HepG2 (cell line): ENCODE measurements around the gene GLG1. TPM values are rescaled to one million over a fixed set of nuclear protein-coding genes. Genes with fewer than 3 reads are reported as not detected.
A peak's percentile ranks its signal among the peaks of the same experiment; 100 is the strongest.
"Not testable (repeated sequence)": the region's sequence is repeated elsewhere in the genome, so short reads cannot be mapped to it uniquely, and the experiment has no call there.

ENCODE experiments used
- ATAC-seq: fragments of 200-7000 bp; cut with Tn5 transposase; 3 replicates; pipeline ENCODE4 v1.9.1; 2020; ENCODE audit warnings: mild to moderate bottlenecking, moderate library complexity
- BruUV-seq: library from RNA; stranded (reverse); fragments of 400-500 nt; replicated peaks from 2 replicates; lab custom pipeline; 2021; lab: Mats Ljungman, UMichigan
- CTCF ChIA-PET: fragments of 300-600 bp; formaldehyde crosslinking; extraction: SDS; loops from one replicate; lab custom pipeline; 2021; ENCODE audit warnings: low total read pairs, inconsistent platforms, low intra/inter-chr PET ratio; lab: Yijun Ruan, JAX
- POLR2A ChIA-PET: fragments of 350-600 bp; sonication (Branson Sonifier 250); formaldehyde crosslinking; loops from one replicate; lab custom pipeline; 2020; ENCODE audit warnings: antibody characterized with exemption, inconsistent platforms; lab: Yijun Ruan, JAX
- DNase-seq: peaks from one replicate; pipeline ENCODE4 v3.0.0-alpha.2; 2015; ENCODE audit warnings: low spot score
- FAIRE-seq: peaks from 3 replicates; lab custom pipeline; 2011; peaks lifted over from hg19 to GRCh38; lab: Jason Lieb, UNC
- H2AFZ ChIP-seq: one replicate; pipeline ENCODE4 v1.6.1; 2011; ENCODE audit warnings: low read length, inconsistent platforms
- H3K27ac ChIP-seq: fragments of 300-600 bp; 3 replicates; pipeline ENCODE4 v1.8.0; 2011; ENCODE audit warnings: mixed run types, mild to moderate bottlenecking, mixed read lengths, low read length, inconsistent platforms; ENCODE audit not compliant: insufficient read depth; ENCODE audit errors: extremely low read length
- H3K27me3 ChIP-seq, 2 experiments: fragments of 200-600 bp in 1 of 2; 2 replicates in 1 of 2; 3 replicates in 1 of 2; pipeline versions ENCODE4 v1.6.0 to v1.8.0; 2011; ENCODE audit warnings: low read length in 2 of 2, mild to moderate bottlenecking in 2 of 2, moderate library complexity in 2 of 2, inconsistent platforms in 1 of 2; ENCODE audit not compliant: insufficient read depth in 2 of 2, control insufficient read depth in 1 of 2
- H3K36me3 ChIP-seq, 2 experiments: fragments of 200-600 bp in 1 of 2; replicated peaks in 1 of 2; 2 replicates in 1 of 2; 3 replicates in 1 of 2; pipeline versions ENCODE4 v1.5.1 to v1.8.0; 2011; ENCODE audit warnings: low read length in 2 of 2, inconsistent platforms in 1 of 2; ENCODE audit not compliant: insufficient read depth in 2 of 2, control insufficient read depth in 1 of 2
- H3K4me1 ChIP-seq: 2 replicates; pipeline ENCODE4 v1.5.1; 2012; ENCODE audit warnings: low read length, inconsistent platforms; ENCODE audit not compliant: insufficient read depth
- H3K4me2 ChIP-seq: 2 replicates; pipeline ENCODE4 v1.6.0; 2011; ENCODE audit warnings: low read depth, low read length, inconsistent platforms
- H3K4me3 ChIP-seq, 3 experiments: fragments of 200-600 bp in 1 of 3; sonication (generic), shearing (Covaris generic) in 1 of 3; replicated peaks in 1 of 3; 2 replicates each; pipeline ENCODE4 v1.5.1; 2011 to 2016; ENCODE audit warnings: low read length in 3 of 3, inconsistent platforms in 2 of 3, low read depth in 2 of 3, mild to moderate bottlenecking in 2 of 3, control low read depth in 1 of 3, mixed read lengths in 1 of 3; ENCODE audit not compliant: insufficient read depth in 1 of 3
- H3K79me2 ChIP-seq: one replicate; pipeline ENCODE4 v1.6.1; 2011; ENCODE audit warnings: low read length, inconsistent platforms; ENCODE audit not compliant: insufficient read depth
- H3K9ac ChIP-seq: 2 replicates; pipeline ENCODE4 v1.6.0; 2011; ENCODE audit warnings: mild to moderate bottlenecking, low read depth, low read length, inconsistent platforms; ENCODE audit not compliant: insufficient read depth
- H3K9me3 ChIP-seq: 2 replicates; pipeline ENCODE4 v1.5.1; 2012; ENCODE audit warnings: mild to moderate bottlenecking, low read length
- H4K20me1 ChIP-seq: 2 replicates; pipeline ENCODE4 v1.6.0; 2011; ENCODE audit warnings: inconsistent platforms, mild to moderate bottlenecking, low read length, moderate library complexity; ENCODE audit not compliant: insufficient read depth
- WGBS: methylation state at CpG from one replicate; pipeline ENCODE4 v1.1.6; 2017; ENCODE audit warnings: low lambda C conversion rate; 5-methylcytosine and 5-hydroxymethylcytosine counted together
- in situ Hi-C: cut with HindIII; loops from 2 replicates; pipeline ENCODE4 v1.10.0; 2017; ENCODE audit warnings: low pct_unique_long_range_greater_than_20kb; ENCODE audit not compliant: extremely low pct_ligation_motif_present
- intact Hi-C: fragments of 100-400 bp; cut with micrococcal nuclease; formaldehyde crosslinking; loops from one replicate; pipeline ENCODE4 v1.10.0; 2022; ENCODE audit not compliant: unreplicated experiment
- polyA plus RNA-seq, 8 experiments: library from polyadenylated mRNA; depleted of rRNA in 3 of 8; stranded (reverse) in 7 of 8; unstranded in 1 of 8; fragments of >200 nt; fragmentation: Illumina TruSeq in 4 of 8; extraction: Trizol in 4 of 8; gene quantifications; 2 replicates each; pipeline versions ENCODE4 v1.2.1 to v1.2.3, GENCODE V29; 2011 to 2016; ENCODE audit warnings: low read depth in 4 of 8, missing spikeins in 1 of 8, mixed read lengths in 1 of 8; ENCODE audit not compliant: insufficient read depth in 1 of 8
- total RNA-seq, 5 experiments: library from RNA; depleted of rRNA; stranded (reverse); fragments of >200 nt; fragmentation: Illumina TruSeq; extraction: Trizol; gene quantifications; 2 replicates each; pipeline ENCODE4 v1.2.3, GENCODE V29; 2016; ENCODE audit warnings: low read depth in 1 of 5

The GLG1 gene
- total and polyA plus RNA-seq, 2 of the 13 experiments (the other 11 are each of a cell fraction or from before 2014, with no cell fraction given), result 87.7 to 141 TPM

GRCh38 chr16:74428493-74428892 is 178.4 kb downstream of the GLG1 start:
- H3K27me3 ChIP-seq, intact Hi-C loops, H4K20me1 ChIP-seq, H3K4me2 ChIP-seq, H3K4me3 ChIP-seq, H3K9me3 ChIP-seq, H2AFZ ChIP-seq, H3K27ac ChIP-seq, H3K36me3 ChIP-seq, H3K4me1 ChIP-seq, DNase-seq, CTCF ChIA-PET, H3K79me2 ChIP-seq, BruUV-seq, in situ Hi-C loops, FAIRE-seq, H3K9ac ChIP-seq, POLR2A ChIA-PET, ATAC-seq: not testable (repeated sequence)
- WGBS, result 50% methylated on average over 2 of the region's 8 CpGs

- H3K36me3 ChIP-seq, ATAC-seq, H3K9ac ChIP-seq, H4K20me1 ChIP-seq, BruUV-seq, H3K9me3 ChIP-seq, H3K4me3 ChIP-seq, H2AFZ ChIP-seq, intact Hi-C loops, H3K27me3 ChIP-seq, CTCF ChIA-PET, DNase-seq, H3K4me2 ChIP-seq, in situ Hi-C loops, POLR2A ChIA-PET, H3K27ac ChIP-seq, FAIRE-seq, H3K79me2 ChIP-seq, H3K4me1 ChIP-seq: not testable (repeated sequence)
- 45% methylated on average over 6 of the region's 6 CpGs for WGBS
These were observed 181.2 kb downstream of the GLG1 start for GRCh38 chr16:74425751-74426150.

GRCh38 chr16:74423721-74424120 is 183.2 kb downstream of the GLG1 start:
- WGBS, result 32% methylated on average over 3 of the region's 4 CpGs
- BruUV-seq, H3K27me3 ChIP-seq, H3K4me3 ChIP-seq, in situ Hi-C loops, H3K4me1 ChIP-seq, FAIRE-seq, H3K9me3 ChIP-seq, intact Hi-C loops, H4K20me1 ChIP-seq, H2AFZ ChIP-seq, H3K79me2 ChIP-seq, H3K36me3 ChIP-seq, H3K4me2 ChIP-seq, POLR2A ChIA-PET, ATAC-seq, H3K27ac ChIP-seq, H3K9ac ChIP-seq, DNase-seq, CTCF ChIA-PET: not testable (repeated sequence)

GRCh38 chr16:74422086-74422485 is 184.8 kb downstream of the GLG1 start:
- H3K4me1 ChIP-seq, DNase-seq, H2AFZ ChIP-seq, in situ Hi-C loops, H3K4me3 ChIP-seq, H3K9me3 ChIP-seq, H3K36me3 ChIP-seq, FAIRE-seq, H3K79me2 ChIP-seq, intact Hi-C loops, H3K9ac ChIP-seq, CTCF ChIA-PET, H3K27ac ChIP-seq, H3K27me3 ChIP-seq, POLR2A ChIA-PET, H4K20me1 ChIP-seq, BruUV-seq: not testable (repeated sequence)
- peak; percentile 4 for ATAC-seq
- 24% methylated on average over 3 of the region's 17 CpGs for WGBS
- H3K4me2 ChIP-seq, result peak overlapping the region; percentile 29; the same call in 1 of the 2 replicates
